WI38 (cell line): ENCODE measurements around the gene KCNQ4.

Source experiments
- H3K4me3 ChIP-seq: 2 replicates; pipeline ENCODE4 v1.5.1; 2011; ENCODE audit warnings: low read depth, mild to moderate bottlenecking, control low read depth, low read length
- TF ChIP-seq, protein P1 (sequence below): IDR thresholded peaks from 2 replicates; pipeline ENCODE4 v1.5.1; 2012; ENCODE audit warnings: low read depth, mild to moderate bottlenecking, control low read depth, low read length

KCNQ4 gene

DNA sequence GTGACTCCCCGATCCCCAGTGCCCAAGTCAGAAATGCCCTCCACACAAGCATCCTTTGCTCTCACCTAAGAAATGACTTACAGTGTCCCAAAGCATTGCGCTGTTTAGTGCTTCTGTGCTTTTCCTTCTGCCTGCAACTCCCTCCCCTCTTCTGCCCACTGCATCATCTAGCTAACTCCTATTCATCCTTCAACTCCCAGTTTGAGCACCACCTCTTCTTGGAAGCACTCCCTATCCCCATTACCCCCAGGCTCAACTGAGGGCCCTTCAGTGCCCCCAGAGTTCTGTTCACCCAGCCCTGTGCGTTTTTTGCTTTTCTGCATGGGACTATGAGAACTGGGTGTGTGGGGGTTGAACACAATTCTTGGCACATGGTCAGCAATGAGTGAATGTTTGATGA is 10.0 kb downstream of the KCNQ4 start:
- TF ChIP-seq, protein P1, sequence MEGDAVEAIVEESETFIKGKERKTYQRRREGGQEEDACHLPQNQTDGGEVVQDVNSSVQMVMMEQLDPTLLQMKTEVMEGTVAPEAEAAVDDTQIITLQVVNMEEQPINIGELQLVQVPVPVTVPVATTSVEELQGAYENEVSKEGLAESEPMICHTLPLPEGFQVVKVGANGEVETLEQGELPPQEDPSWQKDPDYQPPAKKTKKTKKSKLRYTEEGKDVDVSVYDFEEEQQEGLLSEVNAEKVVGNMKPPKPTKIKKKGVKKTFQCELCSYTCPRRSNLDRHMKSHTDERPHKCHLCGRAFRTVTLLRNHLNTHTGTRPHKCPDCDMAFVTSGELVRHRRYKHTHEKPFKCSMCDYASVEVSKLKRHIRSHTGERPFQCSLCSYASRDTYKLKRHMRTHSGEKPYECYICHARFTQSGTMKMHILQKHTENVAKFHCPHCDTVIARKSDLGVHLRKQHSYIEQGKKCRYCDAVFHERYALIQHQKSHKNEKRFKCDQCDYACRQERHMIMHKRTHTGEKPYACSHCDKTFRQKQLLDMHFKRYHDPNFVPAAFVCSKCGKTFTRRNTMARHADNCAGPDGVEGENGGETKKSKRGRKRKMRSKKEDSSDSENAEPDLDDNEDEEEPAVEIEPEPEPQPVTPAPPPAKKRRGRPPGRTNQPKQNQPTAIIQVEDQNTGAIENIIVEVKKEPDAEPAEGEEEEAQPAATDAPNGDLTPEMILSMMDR, result no peak
- no peak overlapping the region for H3K4me3 ChIP-seq

DNA sequence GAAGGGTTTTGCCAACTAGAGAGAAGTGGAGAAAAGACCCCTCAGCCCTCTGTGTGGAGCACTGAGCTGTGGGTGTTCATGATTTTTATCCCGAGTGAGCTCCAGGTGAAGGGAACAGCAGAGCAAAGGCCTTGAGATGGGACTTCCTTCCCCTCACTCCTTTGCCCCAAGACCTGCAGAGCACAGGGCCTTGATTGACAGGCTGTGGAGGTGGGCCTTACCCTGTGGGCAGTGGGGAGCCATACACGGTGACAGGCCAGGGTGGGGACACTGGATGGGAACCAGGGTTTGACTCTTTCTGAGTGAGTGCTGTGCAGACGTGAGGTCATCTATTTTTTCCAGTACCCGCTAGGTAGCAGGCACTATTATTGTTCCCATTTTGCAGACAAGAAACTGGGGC is 10.5 kb downstream of the KCNQ4 start:
- no peak overlapping the region for H3K4me3 ChIP-seq
- TF ChIP-seq, protein P1, result no peak

DNA sequence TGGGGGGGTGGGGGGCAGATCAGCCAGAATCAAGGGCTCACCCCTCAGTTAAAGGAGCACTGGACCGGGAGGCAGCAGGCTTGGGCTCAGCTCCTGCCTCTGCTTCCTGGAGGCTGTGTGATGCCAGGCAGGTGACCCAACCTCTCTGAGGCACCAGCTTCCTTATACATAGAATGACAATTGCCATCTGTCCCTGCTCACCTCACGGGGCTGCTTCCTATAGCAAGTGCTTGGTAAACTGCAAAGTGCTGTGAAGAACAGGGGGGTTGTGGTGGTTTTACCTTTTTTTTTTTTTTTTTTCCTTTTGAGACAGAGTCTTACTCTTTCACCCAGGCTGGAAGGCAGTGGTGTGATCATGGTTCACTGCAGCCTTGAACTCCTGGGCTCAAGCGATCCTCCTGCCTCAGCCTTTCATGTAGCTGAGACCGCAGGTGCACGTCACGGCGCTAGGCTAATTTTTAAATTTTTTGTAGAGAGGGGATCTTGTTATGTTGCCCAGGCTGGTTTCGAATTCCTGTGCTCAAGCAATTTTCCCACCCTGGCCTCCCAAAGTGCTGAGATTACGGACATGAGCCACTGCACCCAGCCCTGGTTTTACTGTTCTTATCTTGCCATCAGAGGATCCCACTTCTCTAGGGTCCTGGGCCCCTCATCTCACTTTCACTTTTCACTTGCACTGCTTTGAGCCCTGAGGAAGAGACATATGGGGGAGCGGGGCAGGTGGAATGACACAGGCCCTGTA is 11.6 kb downstream of the KCNQ4 start:
- TF ChIP-seq, protein P1, result no peak
- no peak overlapping the region for H3K4me3 ChIP-seq

DNA sequence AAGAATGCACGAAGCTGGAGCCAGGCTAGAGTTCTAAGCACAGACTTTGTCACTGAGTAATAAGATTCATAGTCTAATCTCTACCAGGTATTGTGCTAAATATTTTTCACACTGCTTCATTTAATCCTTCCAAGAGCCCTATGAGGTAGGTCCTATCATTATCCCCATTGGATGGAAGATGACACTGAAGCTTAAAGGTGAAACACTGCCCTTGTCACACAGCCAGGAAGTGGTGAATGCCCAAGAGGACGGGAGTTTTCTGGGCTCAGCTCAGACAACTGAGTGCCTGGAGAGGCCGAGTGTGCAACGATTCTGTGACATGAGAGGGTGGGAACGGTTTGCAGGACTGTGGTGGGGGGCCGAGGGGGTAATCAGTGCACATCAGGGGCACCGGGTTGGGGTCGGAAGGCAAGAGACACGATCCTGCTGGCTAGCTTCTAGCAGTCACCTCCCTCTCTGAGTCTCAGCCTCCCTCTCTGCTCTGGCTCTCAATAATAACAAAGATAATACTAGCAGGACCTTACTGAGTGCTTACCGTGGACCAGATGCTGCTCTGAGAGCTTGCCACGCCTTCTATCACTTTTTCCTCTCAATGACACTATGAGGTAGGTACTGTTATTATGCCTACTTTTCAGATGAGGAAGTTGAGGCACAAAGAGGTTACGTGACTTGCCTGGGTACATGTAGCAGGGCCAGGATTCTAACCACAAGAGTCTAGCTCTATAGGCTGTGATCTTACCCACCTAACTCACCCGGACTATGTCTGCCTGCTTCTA is 12.4 kb downstream of the KCNQ4 start:
- no peak overlapping the region for H3K4me3 ChIP-seq
- TF ChIP-seq, protein P1, result no peak

DNA sequence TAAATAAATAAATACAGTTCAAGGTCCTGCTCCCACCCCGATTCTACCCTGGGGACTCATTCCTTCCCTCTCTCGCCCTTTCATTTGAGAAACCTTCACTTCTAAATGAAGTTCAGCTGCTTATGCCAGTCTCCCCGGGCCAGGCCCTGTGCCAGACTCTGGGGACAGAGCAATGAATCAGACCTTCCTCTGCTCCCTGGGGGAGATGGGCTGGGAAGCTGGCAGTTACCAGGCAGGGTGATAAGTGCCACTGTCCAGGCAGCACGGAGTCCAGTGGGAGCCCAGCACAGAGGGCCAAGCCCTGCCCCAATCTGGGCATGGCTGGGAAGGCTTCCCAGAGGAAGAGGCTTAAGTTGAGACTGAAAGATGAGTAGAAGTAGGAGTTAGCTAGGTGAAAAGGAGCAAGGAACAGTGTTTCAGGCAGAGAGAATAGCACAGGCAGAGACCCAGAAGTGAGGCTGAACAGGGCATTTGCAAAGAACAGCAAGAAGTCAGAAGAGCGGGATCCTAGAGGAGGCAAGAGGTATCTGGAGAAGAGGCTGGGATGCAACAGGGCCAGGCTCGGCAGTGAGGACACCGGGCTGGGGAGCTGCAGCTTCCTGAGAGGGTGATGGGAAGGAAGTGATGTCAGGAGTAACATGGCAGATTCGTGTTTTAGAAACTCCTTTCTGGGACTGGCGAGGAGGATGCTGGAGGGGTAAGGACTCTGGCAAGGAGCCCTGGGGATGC is 13.5 kb downstream of the KCNQ4 start:
- TF ChIP-seq, protein P1, result no peak
- no peak overlapping the region for H3K4me3 ChIP-seq

DNA sequence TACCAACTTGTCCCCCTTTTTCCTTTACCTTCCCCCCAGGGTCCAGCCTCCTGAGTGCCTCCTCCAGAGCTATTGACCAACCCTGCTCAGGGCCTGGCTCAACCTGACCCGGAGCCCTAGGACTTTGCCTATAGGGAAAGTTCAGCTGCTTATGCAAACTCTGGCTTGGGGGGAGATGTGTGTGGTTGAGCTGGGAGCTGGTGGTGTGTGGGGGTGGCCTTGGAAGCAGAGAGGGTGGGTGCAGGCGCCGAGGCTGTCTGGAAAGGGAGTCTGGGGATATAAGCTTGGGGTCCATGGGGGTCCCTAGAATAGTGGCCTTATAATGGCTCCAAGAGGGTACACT is 14.1 kb downstream of the KCNQ4 start:
- TF ChIP-seq, protein P1, result no peak
- no peak overlapping the region for H3K4me3 ChIP-seq
